Type B pancreatic cell (in vitro differentiated cells): ENCODE measurements around the gene ARFGAP1. TPM values are rescaled to one million over a fixed set of nuclear protein-coding genes. Genes with fewer than 3 reads are reported as not detected.

Experiments used
- DNase-seq: peaks from one replicate; pipeline ENCODE4 v3.0.0; 2021; ENCODE audit warnings: mixed read lengths; ENCODE audit not compliant: unreplicated experiment; ENCODE audit errors: extremely low spot score
- H3K27ac Mint-ChIP-seq: 2 replicates; pipeline ENCODE4 v1.8.0; 2021; ENCODE audit warnings: mild to moderate bottlenecking, mixed read lengths
- H3K27me3 Mint-ChIP-seq: 2 replicates; pipeline ENCODE4 v1.8.0; 2021; ENCODE audit warnings: mixed read lengths
- H3K36me3 Mint-ChIP-seq: 2 replicates; pipeline ENCODE4 v1.8.0; 2021; ENCODE audit warnings: mixed read lengths
- H3K4me1 Mint-ChIP-seq: one replicate; pipeline ENCODE4 v1.8.0; 2021; ENCODE audit warnings: mixed read lengths; ENCODE audit not compliant: unreplicated experiment
- H3K4me3 Mint-ChIP-seq: 2 replicates; pipeline ENCODE4 v1.8.0; 2021; ENCODE audit warnings: mild to moderate bottlenecking, mixed read lengths
- H3K9me3 Mint-ChIP-seq: 2 replicates; pipeline ENCODE4 v1.8.0; 2021; ENCODE audit warnings: mixed read lengths
- total RNA-seq: library from RNA; stranded (reverse); gene quantifications from 2 replicates; pipeline ENCODE4 v1.2.1, GENCODE V29; 2021; ENCODE audit warnings: low replicate concordance
- TF ChIP-seq, protein P1 (sequence below): fragments of 200-600 bp; sonication (generic); conservative IDR thresholded peaks from 2 replicates; pipeline ENCODE4 v1.5.0; 2021; ENCODE audit warnings: antibody characterized with exemption, mild to moderate bottlenecking

Gene ARFGAP1
- total RNA-seq, 1 donor from 2014 or later: 132 TPM

DNA sequence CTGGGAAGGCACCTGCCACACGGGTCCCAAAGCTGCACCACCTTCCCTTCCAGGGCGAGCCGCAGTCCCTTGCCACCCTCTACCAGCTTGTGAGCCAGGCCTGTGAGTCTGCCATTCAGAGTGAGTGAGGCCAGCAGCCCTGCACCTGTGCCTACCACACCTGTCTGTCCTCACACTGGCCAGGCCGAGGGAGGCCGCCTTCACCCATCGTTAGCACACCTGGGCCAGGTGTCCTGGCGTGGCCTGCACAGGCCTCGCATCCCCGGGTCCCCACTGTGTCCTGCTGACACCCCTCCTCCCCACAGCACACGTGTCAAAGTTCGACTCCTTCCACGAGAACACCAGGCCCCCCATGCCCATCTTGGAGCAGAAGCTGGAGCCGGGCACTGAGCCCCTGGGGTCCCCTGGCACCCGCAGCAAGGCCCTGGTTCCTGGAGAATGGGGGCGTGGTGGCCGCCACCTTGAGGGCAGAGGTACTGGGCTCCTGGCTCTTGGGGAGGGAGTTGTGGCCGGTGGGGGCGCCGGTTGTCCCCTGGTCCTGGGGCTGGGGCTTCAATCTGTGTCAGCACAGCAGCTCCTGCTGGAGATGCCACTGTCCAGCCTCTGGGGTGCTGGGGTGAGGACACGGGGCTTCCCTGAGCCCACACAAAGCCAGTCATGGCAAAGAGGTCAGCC is 55.5 kb downstream of the ARFGAP1 start:
- TF ChIP-seq, protein P1, sequence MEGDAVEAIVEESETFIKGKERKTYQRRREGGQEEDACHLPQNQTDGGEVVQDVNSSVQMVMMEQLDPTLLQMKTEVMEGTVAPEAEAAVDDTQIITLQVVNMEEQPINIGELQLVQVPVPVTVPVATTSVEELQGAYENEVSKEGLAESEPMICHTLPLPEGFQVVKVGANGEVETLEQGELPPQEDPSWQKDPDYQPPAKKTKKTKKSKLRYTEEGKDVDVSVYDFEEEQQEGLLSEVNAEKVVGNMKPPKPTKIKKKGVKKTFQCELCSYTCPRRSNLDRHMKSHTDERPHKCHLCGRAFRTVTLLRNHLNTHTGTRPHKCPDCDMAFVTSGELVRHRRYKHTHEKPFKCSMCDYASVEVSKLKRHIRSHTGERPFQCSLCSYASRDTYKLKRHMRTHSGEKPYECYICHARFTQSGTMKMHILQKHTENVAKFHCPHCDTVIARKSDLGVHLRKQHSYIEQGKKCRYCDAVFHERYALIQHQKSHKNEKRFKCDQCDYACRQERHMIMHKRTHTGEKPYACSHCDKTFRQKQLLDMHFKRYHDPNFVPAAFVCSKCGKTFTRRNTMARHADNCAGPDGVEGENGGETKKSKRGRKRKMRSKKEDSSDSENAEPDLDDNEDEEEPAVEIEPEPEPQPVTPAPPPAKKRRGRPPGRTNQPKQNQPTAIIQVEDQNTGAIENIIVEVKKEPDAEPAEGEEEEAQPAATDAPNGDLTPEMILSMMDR: no peak
- peaks cover 10% of the 10 kb centered on the region for H3K4me1 Mint-ChIP-seq
- no peak overlapping the region for H3K4me3 Mint-ChIP-seq
- H3K36me3 Mint-ChIP-seq: peaks cover 4% of the 10 kb centered on the region
- H3K27me3 Mint-ChIP-seq: peaks cover 7% of the 10 kb centered on the region
- DNase-seq: no peak
- no peak overlapping the region for H3K27ac Mint-ChIP-seq
- H3K9me3 Mint-ChIP-seq: peaks cover 7% of the 10 kb centered on the region

- Mint-ChIP-seq H3K4me1 (peaks cover 4% of the 10 kb centered on the region), H3K9me3 (peaks cover 7% of the 10 kb centered on the region), H3K4me3 (no peak overlapping the region), H3K27me3 (peaks cover 4% of the 10 kb centered on the region), H3K36me3 (peaks cover 4% of the 10 kb centered on the region), H3K27ac (no peak overlapping the region)
- TF ChIP-seq, protein P1: no peak
- no peak for DNase-seq
Observed at GRCh38 chr20:63328718-63329275, 56.2 kb downstream of the ARFGAP1 start.

- no peak for DNase-seq
- TF ChIP-seq, protein P1: no peak
- H3K9me3 Mint-ChIP-seq: peaks cover 11% of the 10 kb centered on the region
- no peak overlapping the region for H3K4me3 Mint-ChIP-seq
- no peaks in the 10 kb centered on the region for H3K27me3 Mint-ChIP-seq
- H3K27ac Mint-ChIP-seq: no peak overlapping the region
- peaks cover 4% of the 10 kb centered on the region for H3K4me1 Mint-ChIP-seq
- peaks cover 4% of the 10 kb centered on the region for H3K36me3 Mint-ChIP-seq
Observed at GRCh38 chr20:63329331-63330083, 56.9 kb downstream of the ARFGAP1 start.

DNA sequence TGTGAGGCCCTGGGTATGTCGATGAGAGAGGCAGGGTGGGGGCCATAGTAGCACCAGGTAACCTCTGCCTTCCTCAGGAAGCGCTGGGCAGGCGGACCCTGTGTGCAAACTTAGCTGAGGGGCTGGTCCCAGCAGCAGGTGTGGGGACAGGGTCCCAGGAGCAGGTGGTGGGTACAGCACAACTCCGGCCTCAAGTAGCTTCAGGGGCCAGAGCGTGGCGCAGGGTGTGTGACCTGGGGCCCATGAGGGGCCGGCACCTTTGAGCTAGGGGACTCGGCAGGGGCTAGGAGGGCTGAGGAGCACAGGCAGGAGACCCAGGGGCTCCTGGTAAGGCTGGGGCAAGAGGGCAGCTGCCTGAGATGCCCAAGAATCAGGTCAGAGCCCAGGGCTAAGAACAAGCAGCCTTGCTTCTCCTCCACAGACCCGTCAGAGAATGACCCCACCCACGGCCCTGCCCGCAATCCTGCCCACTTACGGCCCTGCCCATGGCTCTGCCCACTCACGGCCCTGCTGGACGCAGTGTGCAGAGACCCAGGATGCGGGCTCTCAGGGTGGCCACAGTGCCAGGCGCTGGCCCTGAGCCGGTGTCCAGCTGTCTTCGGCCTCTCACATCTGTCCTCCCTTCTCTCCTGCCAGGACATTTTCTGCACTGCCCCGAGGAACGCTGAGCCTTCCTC is 57.6 kb downstream of the ARFGAP1 start:
- H3K27ac Mint-ChIP-seq: peak overlapping the region; percentile 64
- no peaks in the 10 kb centered on the region for H3K27me3 Mint-ChIP-seq
- peaks cover 11% of the 10 kb centered on the region for H3K9me3 Mint-ChIP-seq
- peaks cover 4% of the 10 kb centered on the region for H3K4me1 Mint-ChIP-seq
- H3K4me3 Mint-ChIP-seq: peak overlapping the region; percentile 34
- peaks cover 4% of the 10 kb centered on the region for H3K36me3 Mint-ChIP-seq
- TF ChIP-seq, protein P1: no peak
- DNase-seq: no peak

GRCh38 chr20:63330940-63331339 is 58.3 kb downstream of the ARFGAP1 start:
- DNase-seq: no peak
- Mint-ChIP-seq H3K4me1 (peaks cover 10% of the 10 kb centered on the region), H3K4me3 (peak overlapping the region; percentile 34), H3K27me3 (no peaks in the 10 kb centered on the region), H3K36me3 (peaks cover 4% of the 10 kb centered on the region), H3K9me3 (peaks cover 11% of the 10 kb centered on the region), H3K27ac (peak overlapping the region; percentile 64)
- TF ChIP-seq, protein P1: no peak
